Urinary bladder (tissue), 4 donors: ENCODE measurements around the gene PLCXD3. TPM values are rescaled to one million over a fixed set of nuclear protein-coding genes. Genes with fewer than 3 reads are reported as not detected.

Experiments used
- DNase-seq: peaks from one replicate; pipeline ENCODE4 v3.0.0-alpha.2; 2015; ENCODE audit errors: extremely low spot score
- H3K27ac ChIP-seq: one replicate; pipeline ENCODE4 v1.5.1; 2013; ENCODE audit warnings: low read depth, mild to moderate bottlenecking, moderate library complexity
- H3K36me3 ChIP-seq: one replicate; pipeline ENCODE4 v1.6.1; 2013; ENCODE audit warnings: mild to moderate bottlenecking, moderate library complexity; ENCODE audit not compliant: insufficient read depth
- H3K4me1 ChIP-seq: one replicate; pipeline ENCODE4 v1.6.1; 2013; ENCODE audit warnings: mild to moderate bottlenecking, moderate library complexity; ENCODE audit not compliant: insufficient read depth
- H3K4me3 ChIP-seq: one replicate; pipeline ENCODE4 v1.5.1; 2013; ENCODE audit warnings: low read depth, low read length
- WGBS: extraction: QIAGEN DNeasy Blood & Tissue Kit; methylation state at CpG from one replicate; pipeline ENCODE4 v1.1.7; 2013; 5-methylcytosine and 5-hydroxymethylcytosine counted together
- polyA plus RNA-seq: library from polyadenylated mRNA; stranded (reverse); fragments of 200-250 nt; gene quantifications from one replicate; pipeline ENCODE4 v1.2.3, GENCODE V29; 2013
- total RNA-seq: library from RNA; depleted of rRNA; stranded (reverse); fragments of >200 nt; gene quantifications from one replicate; pipeline ENCODE4 v1.2.3, GENCODE V29; 2014
- donor health status: healthy with polysubstance abuse.
- donor health status: healthy.

The PLCXD3 gene
- total and polyA plus RNA-seq, 2 donors: 0.42 to 2.5 TPM

- Histone ChIP-seq H3K4me3 (no peak overlapping the region), H3K36me3 (no peaks in the 10 kb centered on the region), H3K4me1 (no peaks in the 10 kb centered on the region), H3K27ac (no peak overlapping the region)
- DNase-seq: no peak
- 68% methylated on average over 1 of the region's 1 CpG for WGBS
These were observed 95.2 kb downstream of the PLCXD3 start for GRCh38 chr5:41415242-41415641.

DNA sequence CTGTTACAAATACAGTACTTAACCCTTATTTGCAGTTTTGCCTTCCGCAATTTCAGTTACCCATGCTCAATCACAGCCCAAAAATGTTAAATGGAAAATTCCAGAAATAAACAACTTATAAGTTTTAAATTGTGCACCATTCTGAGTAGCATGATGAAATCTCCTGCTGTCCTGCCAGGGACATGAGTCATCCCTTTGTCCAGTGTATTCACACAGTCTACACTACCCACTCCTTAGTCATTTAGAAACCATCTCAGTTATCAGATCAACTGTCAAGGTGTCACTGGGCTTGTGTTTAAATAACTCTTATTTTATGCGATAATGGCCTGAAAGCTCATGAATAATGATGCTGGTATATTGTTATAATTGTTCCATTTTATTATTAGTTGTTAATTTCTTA is 95.8 kb downstream of the PLCXD3 start:
- Histone ChIP-seq H3K4me1 (no peaks in the 10 kb centered on the region), H3K27ac (no peak overlapping the region), H3K36me3 (no peaks in the 10 kb centered on the region), H3K4me3 (no peak overlapping the region)
- DNase-seq: no peak
- 80% methylated on average over 2 of the region's 2 CpGs for WGBS

- no peak for DNase-seq
- Histone ChIP-seq H3K36me3 (no peaks in the 10 kb centered on the region), H3K4me1 (no peaks in the 10 kb centered on the region), H3K4me3 (no peak overlapping the region), H3K27ac (no peak overlapping the region)
- WGBS: 42% methylated on average over 1 of the region's 1 CpG
These were observed 97.3 kb downstream of the PLCXD3 start for GRCh38 chr5:41413074-41413473.

GRCh38 chr5:41412496-41412895 is 97.9 kb downstream of the PLCXD3 start:
- no peak for DNase-seq
- Histone ChIP-seq H3K4me3 (no peak overlapping the region), H3K4me1 (no peaks in the 10 kb centered on the region), H3K36me3 (no peaks in the 10 kb centered on the region), H3K27ac (no peak overlapping the region)
- WGBS: 42% methylated on average over 2 of the region's 2 CpGs

- no peak overlapping the region for H3K4me3 ChIP-seq
- H3K36me3 ChIP-seq: no peaks in the 10 kb centered on the region
- 77% methylated on average over 4 of the region's 4 CpGs for WGBS
- no peaks in the 10 kb centered on the region for H3K4me1 ChIP-seq
- DNase-seq: no peak
- H3K27ac ChIP-seq: no peak overlapping the region
These were observed 99.7 kb downstream of the PLCXD3 start for GRCh38 chr5:41410737-41411136.

GRCh38 chr5:41410307-41410706 is 100.1 kb downstream of the PLCXD3 start:
- H3K36me3 ChIP-seq: no peaks in the 10 kb centered on the region
- H3K4me3 ChIP-seq: no peak overlapping the region
- DNase-seq: no peak
- no peaks in the 10 kb centered on the region for H3K4me1 ChIP-seq
- H3K27ac ChIP-seq: no peak overlapping the region
- 89% methylated on average over 9 of the region's 9 CpGs for WGBS

- H3K36me3 ChIP-seq: no peaks in the 10 kb centered on the region
- no peaks in the 10 kb centered on the region for H3K4me1 ChIP-seq
- 68% methylated on average over 6 of the region's 6 CpGs for WGBS
- no peak for DNase-seq
- no peak overlapping the region for H3K27ac ChIP-seq
- no peak overlapping the region for H3K4me3 ChIP-seq
These were observed 101.5 kb downstream of the PLCXD3 start for GRCh38 chr5:41408676-41409443.

DNA sequence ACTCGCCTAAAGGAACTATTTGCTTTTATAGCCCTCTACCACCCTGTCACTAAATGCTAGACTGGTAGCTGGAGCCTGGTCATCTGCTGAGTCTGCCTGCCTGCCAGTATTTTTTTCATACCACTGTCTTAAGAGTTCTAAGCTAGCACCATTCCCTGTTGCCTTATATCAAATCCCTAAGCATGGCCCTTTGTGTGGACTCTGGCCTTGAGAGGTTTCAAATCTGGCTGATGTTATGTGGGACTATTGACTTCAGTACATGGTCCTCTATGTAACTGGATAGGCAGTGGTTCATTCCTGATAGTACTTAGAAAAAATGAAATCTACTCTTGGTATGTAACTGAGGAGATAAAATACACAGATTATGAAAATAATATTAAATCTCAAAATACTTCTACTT is 103.5 kb downstream of the PLCXD3 start:
- H3K4me3 ChIP-seq: no peak overlapping the region
- H3K27ac ChIP-seq: no peak overlapping the region
- H3K36me3 ChIP-seq: no peaks in the 10 kb centered on the region
- no peaks in the 10 kb centered on the region for H3K4me1 ChIP-seq
- DNase-seq: no peak
- WGBS: 71% methylated on average over 1 of the region's 1 CpG

- 89% methylated on average over 1 of the region's 1 CpG for WGBS
- no peaks in the 10 kb centered on the region for H3K36me3 ChIP-seq
These were observed 104.0 kb downstream of the PLCXD3 start for GRCh38 chr5:41406424-41406823.

DNA sequence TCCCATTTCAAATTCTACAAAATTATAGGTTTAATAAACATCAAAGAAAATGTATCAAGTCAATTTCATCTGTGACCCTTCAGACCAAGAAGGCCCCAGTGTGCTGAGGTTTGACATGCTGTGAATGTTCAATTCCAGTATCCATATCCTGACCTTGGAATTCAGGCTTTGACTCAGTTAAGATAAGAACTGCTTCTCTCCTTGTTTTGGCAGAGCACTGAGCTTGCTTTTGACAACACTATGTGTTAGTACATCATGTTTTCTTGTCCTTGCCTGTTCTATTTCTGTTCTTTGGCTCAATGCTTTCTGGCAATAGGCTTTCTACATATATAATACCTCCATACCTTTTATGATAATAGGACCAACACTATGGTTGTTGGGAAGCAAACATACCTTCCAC is 105.6 kb downstream of the PLCXD3 start:
- DNase-seq: no peak
- Histone ChIP-seq H3K4me1 (no peaks in the 10 kb centered on the region), H3K4me3 (no peak overlapping the region), H3K36me3 (no peaks in the 10 kb centered on the region), H3K27ac (no peak overlapping the region)

More at GRCh38 chr5:41406424-41406823, 104.0 kb downstream of the PLCXD3 start:
- DNase-seq: no peak
- Histone ChIP-seq H3K4me3 (no peak overlapping the region), H3K4me1 (no peaks in the 10 kb centered on the region), H3K27ac (no peak overlapping the region)

- 82% methylated on average over 3 of the region's 3 CpGs for WGBS
- Histone ChIP-seq H3K27ac (no peak overlapping the region), H3K4me1 (no peaks in the 10 kb centered on the region), H3K36me3 (no peaks in the 10 kb centered on the region), H3K4me3 (no peak overlapping the region)
- DNase-seq: no peak
These were observed 106.6 kb downstream of the PLCXD3 start for GRCh38 chr5:41403846-41404245.

GRCh38 chr5:41402845-41403244 is 107.6 kb downstream of the PLCXD3 start:
- H3K27ac ChIP-seq: no peak overlapping the region
- no peaks in the 10 kb centered on the region for H3K36me3 ChIP-seq
- H3K4me1 ChIP-seq: no peaks in the 10 kb centered on the region
- no peak for DNase-seq
- 93% methylated on average over 2 of the region's 2 CpGs for WGBS
- H3K4me3 ChIP-seq: no peak overlapping the region

DNA sequence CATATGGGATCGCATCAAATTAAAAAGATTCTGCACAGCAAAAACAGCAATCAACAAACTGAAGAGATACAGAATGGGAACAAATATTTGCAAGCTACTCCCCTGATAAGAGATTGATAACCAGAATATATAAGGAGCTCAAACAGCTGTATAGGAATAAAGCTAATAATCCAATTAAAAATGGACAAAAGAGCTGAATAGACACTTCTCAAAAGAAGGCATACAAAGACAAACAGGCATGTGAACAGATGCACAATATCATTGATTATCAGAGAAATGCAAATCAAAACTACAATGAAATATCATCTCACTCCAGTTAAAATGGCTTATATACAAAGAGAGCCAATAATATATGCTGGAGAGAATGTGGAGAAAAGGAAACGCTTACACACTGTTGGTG is 110.6 kb downstream of the PLCXD3 start:
- Histone ChIP-seq H3K4me3 (no peak overlapping the region), H3K36me3 (no peaks in the 10 kb centered on the region), H3K27ac (no peak overlapping the region), H3K4me1 (no peaks in the 10 kb centered on the region)
- WGBS: 85% methylated on average over 2 of the region's 2 CpGs
- no peak for DNase-seq

- Histone ChIP-seq H3K36me3 (no peaks in the 10 kb centered on the region), H3K27ac (no peak overlapping the region), H3K4me1 (no peaks in the 10 kb centered on the region), H3K4me3 (no peak overlapping the region)
- 98% methylated on average over 1 of the region's 1 CpG for WGBS
- no peak for DNase-seq
These were observed 118.4 kb downstream of the PLCXD3 start for GRCh38 chr5:41392016-41392415.

DNA sequence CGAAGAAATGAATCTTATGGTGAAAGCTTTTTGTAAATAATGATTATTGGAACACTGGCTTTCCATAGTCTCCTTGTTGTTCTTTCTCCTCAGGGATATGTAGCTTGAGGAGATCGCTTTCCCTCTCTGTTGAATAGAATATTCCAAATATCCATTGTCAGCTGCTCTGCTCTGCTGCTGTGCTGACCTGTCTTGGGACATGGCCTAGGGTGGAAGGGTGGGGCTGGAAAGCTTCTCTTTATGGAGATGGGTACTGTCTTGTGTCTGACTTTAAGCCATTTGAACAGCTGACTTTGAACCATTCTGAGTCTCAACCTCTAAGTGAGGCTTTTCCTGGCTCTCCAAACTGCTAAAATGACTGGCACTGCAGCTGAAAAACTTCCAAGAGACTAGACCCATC is 135.8 kb downstream of the PLCXD3 start:
- DNase-seq: no peak
- WGBS: 90% methylated on average over 2 of the region's 2 CpGs
- no peaks in the 10 kb centered on the region for H3K36me3 ChIP-seq
- H3K4me1 ChIP-seq: no peaks in the 10 kb centered on the region
- no peak overlapping the region for H3K4me3 ChIP-seq
- no peak overlapping the region for H3K27ac ChIP-seq
